ENCODE measurements around the gene NAPA. TPM values are rescaled to one million over a fixed set of nuclear protein-coding genes. Genes with fewer than 3 reads are reported as not detected.

The NAPA gene
- total and polyA plus RNA-seq, 2 of the 13 experiments (the other 11 are each of a cell fraction or from before 2014, with no cell fraction given) = 32.6 to 65.9 TPM

DNA sequence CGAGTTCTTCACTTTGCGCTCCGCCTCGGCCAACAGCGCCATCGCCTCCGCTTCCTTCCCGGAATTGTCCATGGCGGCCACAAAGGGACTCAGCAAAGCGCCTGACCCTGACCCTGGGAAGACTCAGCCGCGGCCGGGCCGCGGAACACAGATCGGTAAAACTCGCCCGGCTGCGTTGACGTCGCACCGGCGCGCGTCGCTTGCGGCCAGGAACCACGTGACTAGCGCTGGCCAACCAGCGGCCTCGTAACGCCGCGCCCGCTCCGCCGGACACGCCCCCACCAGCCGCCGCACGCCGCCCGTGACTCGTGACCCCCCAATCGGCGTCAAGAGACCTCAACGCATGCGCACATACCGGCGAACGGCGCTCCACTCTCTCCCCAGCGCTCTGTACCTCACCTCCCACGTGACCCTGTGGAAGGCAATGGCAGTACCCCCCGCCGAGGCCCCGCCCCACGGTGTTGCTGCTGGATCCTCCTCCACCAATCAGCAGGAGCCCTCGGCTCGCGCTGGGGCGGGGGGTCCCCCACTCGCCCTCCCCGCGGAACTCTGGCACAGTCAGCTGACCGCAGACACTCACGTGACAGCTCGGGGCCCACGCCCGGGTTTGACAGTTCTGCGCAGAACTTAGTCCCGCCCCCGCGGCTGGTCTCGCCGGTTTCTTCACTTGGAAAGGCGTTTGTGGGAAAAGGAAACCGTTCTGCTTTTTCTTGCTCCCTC lies at the start of gene NAPA (continued):
- TF ChIP-seq ZNF75D (CRISPR knock-in tag; IDR thresholded peaks at IDR 0.05; ENCODE audit: borderline replicate concordance) (no peak), ZNF605 (CRISPR knock-in tag; IDR thresholded peaks at IDR 0.05) (peak; percentile 48), TEAD2 (CRISPR knock-in tag; IDR thresholded peaks at IDR 0.05) (no peak)

DNA sequence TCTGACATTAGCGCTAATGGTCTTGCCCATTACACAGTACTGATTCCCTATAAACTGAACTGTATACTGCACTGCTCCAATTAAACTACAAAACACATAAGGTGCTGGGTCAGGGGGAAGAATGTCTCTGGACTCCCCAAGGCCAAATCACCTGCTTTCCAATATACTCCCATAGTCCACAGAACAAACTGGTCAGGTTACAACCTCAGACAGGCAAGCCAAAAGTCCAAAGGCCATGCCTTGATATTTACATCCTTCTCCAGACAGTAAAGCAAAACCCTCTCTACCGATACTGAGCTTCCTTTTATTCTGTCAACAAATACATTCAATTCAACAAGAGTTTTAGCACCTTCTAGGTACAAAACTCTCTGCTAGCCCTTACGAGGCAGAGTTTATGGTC lies 49.2 kb upstream of the NAPA start:
- peak; percentile 29 for DNase-seq (ENCODE audit: low spot score)
- peak overlapping the region; percentile 15 for H3K4me2 ChIP-seq (ENCODE audit: low read depth, low read length)
- H2AFZ ChIP-seq (ENCODE audit: low read length) = no peak overlapping the region
- H3K27me3 ChIP-seq (ENCODE audit: control insufficient read depth in 1 of 2, insufficient read depth in 2 of 2, low read length in 2 of 2) = no peaks in the 10 kb centered on the region
- in situ Hi-C loops (cut with HindIII; ENCODE audit: extremely low pct_ligation_motif_present, low pct_unique_long_range_greater_than_20kb) (no loop called here), intact Hi-C loops (cut with micrococcal nuclease; ENCODE audit: unreplicated experiment) (no loop called here)
- H3K9ac ChIP-seq (ENCODE audit: insufficient read depth, low read depth, low read length) = no peak overlapping the region
- POLR2A ChIA-PET = no interaction called here
- peaks cover 32% of the 10 kb centered on the region for H3K4me1 ChIP-seq (ENCODE audit: insufficient read depth, low read length)
- CTCF ChIA-PET (ENCODE audit: low intra/inter-chr PET ratio, low total read pairs) = no interaction called here
- ATAC-seq = peak; percentile 66
- FAIRE-seq = peak; percentile 80
- no peaks in the 10 kb centered on the region for H3K9me3 ChIP-seq (ENCODE audit: low read length)
- H3K27ac ChIP-seq (ENCODE audit: extremely low read length, insufficient read depth, low read length) = no peak overlapping the region
- BruUV-seq (replicated peaks) = no TSS peak
- H3K79me2 ChIP-seq (ENCODE audit: insufficient read depth, low read length) = no peaks in the 10 kb centered on the region
- H3K36me3 ChIP-seq (replicated peaks in 1 of 2; ENCODE audit: control insufficient read depth in 1 of 2, insufficient read depth in 2 of 2, low read length in 2 of 2) = no peaks in the 10 kb centered on the region
- no peaks in the 10 kb centered on the region for H4K20me1 ChIP-seq (ENCODE audit: insufficient read depth, low read length)
- no peak overlapping the region for H3K4me3 ChIP-seq (replicated peaks in 1 of 3; ENCODE audit: insufficient read depth in 1 of 3, low read depth in 2 of 3, low read length in 3 of 3)
- WGBS (ENCODE audit: low lambda C conversion rate) = 18% methylated on average over 3 of the region's 3 CpGs
- TF ChIP-seq TRIM22 (IDR thresholded peaks at IDR 0.05) (no peak), FOXO4 (CRISPR knock-in tag; conservative IDR thresholded peaks at IDR 0.05) (no peak), PATZ1 (CRISPR knock-in tag; IDR thresholded peaks at IDR 0.05) (peak; percentile 36; the same call in 1 of the 2 replicates), NFYB (CRISPR knock-in tag; IDR thresholded peaks at IDR 0.05) (no peak), PAF1 (CRISPR knock-in tag; IDR thresholded peaks at IDR 0.05) (no peak), SIN3B (IDR thresholded peaks at IDR 0.05; ENCODE audit: low read length) (no peak), PHF21A (CRISPR knock-in tag; IDR thresholded peaks at IDR 0.05) (peak; percentile 50; the same call in 1 of the 2 replicates), ZSCAN5A (CRISPR knock-in tag; IDR thresholded peaks at IDR 0.05; ENCODE audit: borderline replicate concordance) (no peak), GFI1 (CRISPR knock-in tag; IDR thresholded peaks at IDR 0.05; ENCODE audit: borderline replicate concordance) (peak; percentile 34; the same call in 1 of the 2 replicates), SIX4 (CRISPR knock-in tag; IDR thresholded peaks at IDR 0.05) (peak; percentile 86; the same call in 1 of the 2 replicates)
- TF ChIP-seq, protein P1, sequence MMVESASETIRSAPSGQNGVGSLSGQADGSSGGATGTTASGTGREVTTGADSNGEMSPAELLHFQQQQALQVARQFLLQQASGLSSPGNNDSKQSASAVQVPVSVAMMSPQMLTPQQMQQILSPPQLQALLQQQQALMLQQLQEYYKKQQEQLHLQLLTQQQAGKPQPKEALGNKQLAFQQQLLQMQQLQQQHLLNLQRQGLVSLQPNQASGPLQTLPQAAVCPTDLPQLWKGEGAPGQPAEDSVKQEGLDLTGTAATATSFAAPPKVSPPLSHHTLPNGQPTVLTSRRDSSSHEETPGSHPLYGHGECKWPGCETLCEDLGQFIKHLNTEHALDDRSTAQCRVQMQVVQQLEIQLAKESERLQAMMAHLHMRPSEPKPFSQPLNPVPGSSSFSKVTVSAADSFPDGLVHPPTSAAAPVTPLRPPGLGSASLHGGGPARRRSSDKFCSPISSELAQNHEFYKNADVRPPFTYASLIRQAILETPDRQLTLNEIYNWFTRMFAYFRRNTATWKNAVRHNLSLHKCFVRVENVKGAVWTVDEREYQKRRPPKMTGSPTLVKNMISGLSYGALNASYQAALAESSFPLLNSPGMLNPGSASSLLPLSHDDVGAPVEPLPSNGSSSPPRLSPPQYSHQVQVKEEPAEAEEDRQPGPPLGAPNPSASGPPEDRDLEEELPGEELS (CRISPR knock-in tag; IDR thresholded peaks at IDR 0.05) = peak; percentile 38
